HepG2 (cell line): ENCODE measurements around the gene BABAM2. TPM values are rescaled to one million over a fixed set of nuclear protein-coding genes. Genes with fewer than 3 reads are reported as not detected.

Experiments
- ATAC-seq: fragments of 200-7000 bp; cut with Tn5 transposase; 3 replicates; pipeline ENCODE4 v1.9.1; 2020; ENCODE audit warnings: mild to moderate bottlenecking, moderate library complexity
- BruUV-seq: library from RNA; stranded (reverse); fragments of 400-500 nt; replicated peaks from 2 replicates; lab custom pipeline; 2021; lab: Mats Ljungman, UMichigan
- CTCF ChIA-PET: fragments of 300-600 bp; formaldehyde crosslinking; extraction: SDS; loops from one replicate; lab custom pipeline; 2021; ENCODE audit warnings: low total read pairs, inconsistent platforms, low intra/inter-chr PET ratio; lab: Yijun Ruan, JAX
- POLR2A ChIA-PET: fragments of 350-600 bp; sonication (Branson Sonifier 250); formaldehyde crosslinking; loops from one replicate; lab custom pipeline; 2020; ENCODE audit warnings: antibody characterized with exemption, inconsistent platforms; lab: Yijun Ruan, JAX
- DNase-seq: peaks from one replicate; pipeline ENCODE4 v3.0.0-alpha.2; 2015; ENCODE audit warnings: low spot score
- FAIRE-seq: peaks from 3 replicates; lab custom pipeline; 2011; peaks lifted over from hg19 to GRCh38; lab: Jason Lieb, UNC
- H2AFZ ChIP-seq: one replicate; pipeline ENCODE4 v1.6.1; 2011; ENCODE audit warnings: low read length, inconsistent platforms
- H3K27ac ChIP-seq: fragments of 300-600 bp; 3 replicates; pipeline ENCODE4 v1.8.0; 2011; ENCODE audit warnings: mixed run types, mild to moderate bottlenecking, mixed read lengths, low read length, inconsistent platforms; ENCODE audit not compliant: insufficient read depth; ENCODE audit errors: extremely low read length
- H3K27me3 ChIP-seq, 2 experiments: fragments of 200-600 bp in 1 of 2; 2 replicates in 1 of 2; 3 replicates in 1 of 2; pipeline versions ENCODE4 v1.6.0 to v1.8.0; 2011; ENCODE audit warnings: low read length in 2 of 2, mild to moderate bottlenecking in 2 of 2, moderate library complexity in 2 of 2, inconsistent platforms in 1 of 2; ENCODE audit not compliant: insufficient read depth in 2 of 2, control insufficient read depth in 1 of 2
- H3K36me3 ChIP-seq, 2 experiments: fragments of 200-600 bp in 1 of 2; replicated peaks in 1 of 2; 2 replicates in 1 of 2; 3 replicates in 1 of 2; pipeline versions ENCODE4 v1.5.1 to v1.8.0; 2011; ENCODE audit warnings: low read length in 2 of 2, inconsistent platforms in 1 of 2; ENCODE audit not compliant: insufficient read depth in 2 of 2, control insufficient read depth in 1 of 2
- H3K4me1 ChIP-seq: 2 replicates; pipeline ENCODE4 v1.5.1; 2012; ENCODE audit warnings: low read length, inconsistent platforms; ENCODE audit not compliant: insufficient read depth
- H3K4me2 ChIP-seq: 2 replicates; pipeline ENCODE4 v1.6.0; 2011; ENCODE audit warnings: low read depth, low read length, inconsistent platforms
- H3K4me3 ChIP-seq, 3 experiments: fragments of 200-600 bp in 1 of 3; sonication (generic), shearing (Covaris generic) in 1 of 3; replicated peaks in 1 of 3; 2 replicates each; pipeline ENCODE4 v1.5.1; 2011 to 2016; ENCODE audit warnings: low read length in 3 of 3, inconsistent platforms in 2 of 3, low read depth in 2 of 3, mild to moderate bottlenecking in 2 of 3, control low read depth in 1 of 3, mixed read lengths in 1 of 3; ENCODE audit not compliant: insufficient read depth in 1 of 3
- H3K79me2 ChIP-seq: one replicate; pipeline ENCODE4 v1.6.1; 2011; ENCODE audit warnings: low read length, inconsistent platforms; ENCODE audit not compliant: insufficient read depth
- H3K9ac ChIP-seq: 2 replicates; pipeline ENCODE4 v1.6.0; 2011; ENCODE audit warnings: mild to moderate bottlenecking, low read depth, low read length, inconsistent platforms; ENCODE audit not compliant: insufficient read depth
- H3K9me3 ChIP-seq: 2 replicates; pipeline ENCODE4 v1.5.1; 2012; ENCODE audit warnings: mild to moderate bottlenecking, low read length
- H4K20me1 ChIP-seq: 2 replicates; pipeline ENCODE4 v1.6.0; 2011; ENCODE audit warnings: inconsistent platforms, mild to moderate bottlenecking, low read length, moderate library complexity; ENCODE audit not compliant: insufficient read depth
- ARNTL ChIP-seq: sonication (generic); formaldehyde crosslinking; IDR thresholded peaks from 2 replicates; pipeline ENCODE4 v1.4.0; 2020; ENCODE audit warnings: mild to moderate bottlenecking, missing genetic modification reagents
- CHCHD3 ChIP-seq: sonication (generic); formaldehyde crosslinking; IDR thresholded peaks from 2 replicates; pipeline ENCODE4 v1.8.0; 2022; ENCODE audit warnings: mild to moderate bottlenecking, missing genetic modification reagents, moderate library complexity
- GLI4 ChIP-seq: sonication (generic); formaldehyde crosslinking; IDR thresholded peaks from 2 replicates; pipeline ENCODE4 v1.5.1; 2020; ENCODE audit warnings: missing genetic modification reagents, mild to moderate bottlenecking, moderate library complexity, borderline replicate concordance
- KLF15 ChIP-seq: sonication (generic); formaldehyde crosslinking; IDR thresholded peaks from 2 replicates; pipeline ENCODE4 v1.8.1; 2023; ENCODE audit warnings: borderline replicate concordance, mild to moderate bottlenecking, inconsistent platforms, missing genetic modification reagents, mixed read lengths
- KLF9 ChIP-seq: IDR thresholded peaks from 2 replicates; pipeline ENCODE4 v1.6.1; 2016; ENCODE audit warnings: low read depth
- MATR3 ChIP-seq: sonication (generic); formaldehyde crosslinking; IDR thresholded peaks from 2 replicates; pipeline ENCODE4 v1.4.0; 2020; ENCODE audit warnings: missing genetic modification reagents
- MYNN ChIP-seq: sonication (generic); formaldehyde crosslinking; IDR thresholded peaks from 2 replicates; pipeline ENCODE4 v1.4.0; 2020; ENCODE audit warnings: mild to moderate bottlenecking, low read depth, missing genetic modification reagents
- TFAP4 ChIP-seq: sonication (generic); IDR thresholded peaks from 2 replicates; pipeline ENCODE4 v1.6.1; 2016; ENCODE audit warnings: low read depth, borderline replicate concordance
- TIGD3 ChIP-seq: sonication (generic); formaldehyde crosslinking; IDR thresholded peaks from 2 replicates; pipeline ENCODE4 v1.5.1; 2020; ENCODE audit warnings: mild to moderate bottlenecking, missing genetic modification reagents, borderline replicate concordance
- ZNF607 ChIP-seq: sonication (generic); formaldehyde crosslinking; IDR thresholded peaks from 2 replicates; pipeline ENCODE4 v1.5.1; 2020; ENCODE audit warnings: missing genetic modification reagents, mild to moderate bottlenecking, borderline replicate concordance
- WGBS: methylation state at CpG from one replicate; pipeline ENCODE4 v1.1.6; 2017; ENCODE audit warnings: low lambda C conversion rate; 5-methylcytosine and 5-hydroxymethylcytosine counted together
- in situ Hi-C: cut with HindIII; loops from 2 replicates; pipeline ENCODE4 v1.10.0; 2017; ENCODE audit warnings: low pct_unique_long_range_greater_than_20kb; ENCODE audit not compliant: extremely low pct_ligation_motif_present
- intact Hi-C: fragments of 100-400 bp; cut with micrococcal nuclease; formaldehyde crosslinking; loops from one replicate; pipeline ENCODE4 v1.10.0; 2022; ENCODE audit not compliant: unreplicated experiment
- polyA plus RNA-seq, 8 experiments: library from polyadenylated mRNA; depleted of rRNA in 3 of 8; stranded (reverse) in 7 of 8; unstranded in 1 of 8; fragments of >200 nt; fragmentation: Illumina TruSeq in 4 of 8; extraction: Trizol in 4 of 8; gene quantifications; 2 replicates each; pipeline versions ENCODE4 v1.2.1 to v1.2.3, GENCODE V29; 2011 to 2016; ENCODE audit warnings: low read depth in 4 of 8, missing spikeins in 1 of 8, mixed read lengths in 1 of 8; ENCODE audit not compliant: insufficient read depth in 1 of 8
- total RNA-seq, 5 experiments: library from RNA; depleted of rRNA; stranded (reverse); fragments of >200 nt; fragmentation: Illumina TruSeq; extraction: Trizol; gene quantifications; 2 replicates each; pipeline ENCODE4 v1.2.3, GENCODE V29; 2016; ENCODE audit warnings: low read depth in 1 of 5

The BABAM2 gene
- total and polyA plus RNA-seq, 2 of the 13 experiments (the other 11 are each of a cell fraction or from before 2014, with no cell fraction given), result 24.9 to 28.0 TPM

GRCh38 chr2:28038722-28039121 is 148.2 kb downstream of the BABAM2 start:
- FAIRE-seq (no peak), ATAC-seq (no peak), DNase-seq (no peak)
- TF ChIP-seq GLI4 (CRISPR knock-in tag) (no peak), CHCHD3 (no peak), TFAP4 (no peak), MYNN (CRISPR knock-in tag) (no peak), TIGD3 (no peak), KLF9 (CRISPR knock-in tag) (no peak), KLF15 (CRISPR knock-in tag) (no peak), MATR3 (CRISPR knock-in tag) (no peak), ZNF607 (CRISPR knock-in tag) (no peak), ARNTL (no peak)
- Histone ChIP-seq H3K4me1 (no peaks in the 10 kb centered on the region), H3K79me2 (no peaks in the 10 kb centered on the region), H4K20me1 (no peaks in the 10 kb centered on the region), H2AFZ (no peak overlapping the region), H3K9me3 (no peaks in the 10 kb centered on the region), H3K4me2 (no peak overlapping the region), H3K4me3 (no peak overlapping the region), H3K36me3 (no peaks in the 10 kb centered on the region), H3K27ac (no peak overlapping the region), H3K27me3 (no peaks in the 10 kb centered on the region), H3K9ac (no peak overlapping the region)
- BruUV-seq, result no TSS peak
- intact Hi-C loops (no loop called here), in situ Hi-C loops (no loop called here)
- CTCF ChIA-PET, result no interaction called here
- POLR2A ChIA-PET, result no interaction called here
- 98% methylated on average over 1 of the region's 1 CpG for WGBS
